GM23248 (cell line): ENCODE results near the gene MTMR4.

ENCODE experiments used
- EZH2 ChIP-seq: fragments of 200-600 bp; sonication (generic); IDR thresholded peaks from 2 replicates; pipeline ENCODE4 v1.6.1; 2018; ENCODE audit warnings: antibody characterized with exemption, mild to moderate bottlenecking; ENCODE audit not compliant: insufficient read depth, poor library complexity, severe bottlenecking
- EZH2phosphoT487 ChIP-seq: fragments of 200-600 bp; sonication (generic); IDR thresholded peaks from 2 replicates; pipeline ENCODE4 v1.6.1; 2018; ENCODE audit warnings: antibody characterized with exemption, moderate library complexity, mild to moderate bottlenecking, low read depth; ENCODE audit not compliant: insufficient read depth

GRCh38 chr17:58517378-58517927 is 3.0 kb upstream of the MTMR4 start:
- TF ChIP-seq EZH2 (no peak), EZH2phosphoT487 (no peak)
